ENCODE measurements around the gene SUN3. TPM values are rescaled to one million over a fixed set of nuclear protein-coding genes. Genes with fewer than 3 reads are reported as not detected.
"Not testable (repeated sequence)": the region's sequence is repeated elsewhere in the genome, so short reads cannot be mapped to it uniquely, and the experiment has no call there.

Gene SUN3
- total and polyA plus RNA-seq, 3 donors from 2014 or later: 12.8 to 64.5 (median 29.1) TPM

DNA sequence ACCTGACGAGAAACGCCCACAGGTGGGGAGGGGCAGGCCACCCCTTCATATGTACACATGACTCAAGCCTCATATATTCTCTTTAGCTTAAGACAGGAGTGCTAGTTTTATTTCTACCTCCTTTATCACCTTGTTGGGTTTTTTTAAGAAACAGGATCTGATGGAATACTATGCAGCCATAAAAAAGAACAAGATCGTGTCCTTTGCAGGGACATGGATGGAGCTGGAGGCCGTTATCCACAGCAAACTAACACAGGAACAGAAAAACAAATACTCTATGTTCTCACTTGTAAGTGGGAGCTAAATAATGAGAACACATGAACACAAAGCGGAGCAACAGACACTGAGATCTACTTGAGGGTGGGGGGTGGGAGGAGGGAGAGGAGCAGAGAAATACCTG is 38.3 kb downstream of the SUN3 start:
- no peak overlapping the region for H3K4me3 ChIP-seq
- H3K4me1 ChIP-seq: no peaks in the 10 kb centered on the region
- intact Hi-C loops (cut with DNase I; ENCODE audit: low total_unique reads): no loop called here
- H3K27ac ChIP-seq: no peak overlapping the region
- TF ChIP-seq, protein P1, sequence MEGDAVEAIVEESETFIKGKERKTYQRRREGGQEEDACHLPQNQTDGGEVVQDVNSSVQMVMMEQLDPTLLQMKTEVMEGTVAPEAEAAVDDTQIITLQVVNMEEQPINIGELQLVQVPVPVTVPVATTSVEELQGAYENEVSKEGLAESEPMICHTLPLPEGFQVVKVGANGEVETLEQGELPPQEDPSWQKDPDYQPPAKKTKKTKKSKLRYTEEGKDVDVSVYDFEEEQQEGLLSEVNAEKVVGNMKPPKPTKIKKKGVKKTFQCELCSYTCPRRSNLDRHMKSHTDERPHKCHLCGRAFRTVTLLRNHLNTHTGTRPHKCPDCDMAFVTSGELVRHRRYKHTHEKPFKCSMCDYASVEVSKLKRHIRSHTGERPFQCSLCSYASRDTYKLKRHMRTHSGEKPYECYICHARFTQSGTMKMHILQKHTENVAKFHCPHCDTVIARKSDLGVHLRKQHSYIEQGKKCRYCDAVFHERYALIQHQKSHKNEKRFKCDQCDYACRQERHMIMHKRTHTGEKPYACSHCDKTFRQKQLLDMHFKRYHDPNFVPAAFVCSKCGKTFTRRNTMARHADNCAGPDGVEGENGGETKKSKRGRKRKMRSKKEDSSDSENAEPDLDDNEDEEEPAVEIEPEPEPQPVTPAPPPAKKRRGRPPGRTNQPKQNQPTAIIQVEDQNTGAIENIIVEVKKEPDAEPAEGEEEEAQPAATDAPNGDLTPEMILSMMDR (IDR thresholded peaks at IDR 0.05): no peak
- no peak for TF ChIP-seq POLR2A (IDR thresholded peaks at IDR 0.05)
- no peaks in the 10 kb centered on the region for H3K36me3 ChIP-seq (ENCODE audit: low read depth, missing control alignments)
- 90 to 95% methylated on average over 5 of the region's 5 CpGs for WGBS, 2 donors
- H3K27me3 ChIP-seq: no peaks in the 10 kb centered on the region
- no peak for DNase-seq
- H3K9me3 ChIP-seq: no peaks in the 10 kb centered on the region

DNA sequence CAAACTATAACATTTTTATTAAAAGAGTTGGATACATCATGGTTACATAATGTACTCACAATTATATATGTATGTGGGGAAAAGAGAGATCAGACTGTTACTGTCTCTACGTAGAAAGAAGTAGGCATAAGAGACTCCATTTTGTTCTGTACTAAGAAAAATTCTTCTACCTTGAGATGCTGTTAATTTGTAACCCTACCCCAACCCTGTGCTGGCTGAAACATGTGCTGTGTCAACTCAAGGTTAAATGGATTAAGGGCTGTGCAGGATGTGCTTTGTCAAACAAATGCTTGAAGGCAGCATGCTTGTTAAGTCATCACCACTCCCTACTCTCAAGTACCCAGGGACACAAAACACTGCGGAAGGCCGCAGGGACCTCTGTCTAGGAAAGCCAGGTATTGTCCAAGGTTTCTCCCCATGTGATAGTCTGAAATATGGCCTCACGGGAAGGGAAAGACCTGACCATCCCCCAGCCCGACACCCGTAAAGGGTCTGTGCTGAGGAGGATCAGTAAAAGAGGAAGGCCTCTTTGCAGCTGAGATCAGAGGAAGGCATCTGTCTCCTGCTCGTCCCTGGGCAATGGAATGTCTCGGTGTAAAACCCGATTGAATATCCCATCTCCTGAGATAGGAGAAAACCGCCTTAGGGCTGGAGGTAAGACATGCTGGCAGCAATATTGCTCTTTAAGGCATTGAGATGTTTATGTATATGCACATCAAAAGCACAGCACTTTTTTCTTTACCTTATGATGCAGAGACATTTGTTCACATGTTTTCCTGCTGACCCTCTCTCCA is 39.1 kb downstream of the SUN3 start:
- H3K27me3 ChIP-seq; H3K9me3 ChIP-seq; H3K36me3 ChIP-seq (ENCODE audit: low read depth, missing control alignments); H3K27ac ChIP-seq; H3K4me1 ChIP-seq; intact Hi-C loops (cut with DNase I; ENCODE audit: low total_unique reads); DNase-seq; H3K4me3 ChIP-seq: not testable (repeated sequence)
- 70 to 77% methylated on average over 10 of the region's 10 CpGs for WGBS, 2 donors

DNA sequence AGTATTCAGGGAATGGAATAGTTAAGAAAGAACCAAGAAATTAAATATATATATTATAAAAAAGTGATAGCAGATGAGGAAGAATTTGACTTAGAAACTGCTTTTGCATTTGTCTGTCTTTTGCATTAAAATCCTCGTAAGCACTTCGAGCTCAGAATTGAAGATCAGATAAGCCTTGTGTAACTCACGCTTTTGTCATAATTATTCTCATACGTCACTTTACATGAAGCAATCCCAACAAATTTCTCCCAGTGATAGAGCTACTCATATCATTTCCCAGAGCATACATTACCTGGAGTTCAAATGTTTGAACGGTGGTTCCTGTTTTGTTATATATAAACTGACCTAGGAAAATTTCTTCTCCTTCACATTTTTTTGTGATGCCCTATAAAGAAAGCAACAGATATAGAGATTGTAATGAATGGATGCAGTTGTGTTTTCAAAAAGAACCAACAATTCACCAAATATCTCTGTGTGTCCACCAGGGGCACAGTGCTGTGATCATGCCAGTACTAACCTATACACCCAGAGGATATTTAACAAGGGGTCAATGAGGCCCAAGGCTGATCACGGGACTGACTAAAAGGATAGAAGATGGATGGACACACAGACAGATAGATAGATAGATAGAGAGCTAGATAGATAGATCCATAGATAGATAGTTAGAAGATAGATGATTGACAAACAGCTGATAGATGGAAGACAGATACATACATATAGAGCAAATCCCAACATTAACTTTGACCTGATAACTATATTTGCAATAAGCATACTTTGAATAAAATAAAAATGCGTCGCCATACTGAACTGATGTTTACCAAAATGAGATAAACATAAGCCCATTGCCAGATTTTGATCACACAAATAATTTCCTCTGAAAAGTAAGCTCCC is 40.2 kb downstream of the SUN3 start:
- no peaks in the 10 kb centered on the region for H3K9me3 ChIP-seq

DNA sequence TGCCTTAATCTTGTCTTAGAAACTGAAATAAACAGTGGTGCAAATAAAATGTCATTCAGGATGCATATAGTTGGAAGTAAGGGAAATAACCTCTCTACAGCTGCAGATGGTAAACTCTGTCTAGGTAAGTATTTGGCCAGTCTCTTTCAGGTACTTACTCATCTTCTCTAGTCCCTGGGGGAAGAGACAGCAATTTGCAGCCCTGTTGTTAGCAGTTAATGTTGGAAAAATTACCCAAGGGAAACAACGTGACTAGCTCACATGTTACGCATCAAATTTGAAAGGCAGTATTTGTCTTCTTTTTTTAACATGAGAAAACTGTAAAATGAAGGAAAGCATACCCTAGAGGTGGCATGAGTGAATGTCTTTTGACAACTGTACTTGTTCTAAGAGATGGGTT is 46.3 kb downstream of the SUN3 start:
- 51 to 58% methylated on average over 2 of the region's 2 CpGs for WGBS, 2 donors
- TF ChIP-seq, protein P1 (IDR thresholded peaks at IDR 0.05): no peak
- no peak for TF ChIP-seq POLR2A (IDR thresholded peaks at IDR 0.05)
- no peaks in the 10 kb centered on the region for H3K27me3 ChIP-seq

More for the DNA sequence above, 40.2 kb downstream of the SUN3 start:
- Histone ChIP-seq H3K27me3 (no peaks in the 10 kb centered on the region), H3K4me3 (no peak overlapping the region), H3K36me3 (ENCODE audit: low read depth, missing control alignments) (no peaks in the 10 kb centered on the region), H3K27ac (no peak overlapping the region), H3K4me1 (no peaks in the 10 kb centered on the region)
- no peak for DNase-seq
- TF ChIP-seq, protein P1 (IDR thresholded peaks at IDR 0.05): peak in 2 of 3 experiments; percentile 8 to 23
- no peak for TF ChIP-seq POLR2A (IDR thresholded peaks at IDR 0.05)
- 87 to 88% methylated on average over 8 of the region's 8 CpGs for WGBS, 2 donors
- intact Hi-C loops (cut with DNase I; ENCODE audit: low total_unique reads): no loop called here

DNA sequence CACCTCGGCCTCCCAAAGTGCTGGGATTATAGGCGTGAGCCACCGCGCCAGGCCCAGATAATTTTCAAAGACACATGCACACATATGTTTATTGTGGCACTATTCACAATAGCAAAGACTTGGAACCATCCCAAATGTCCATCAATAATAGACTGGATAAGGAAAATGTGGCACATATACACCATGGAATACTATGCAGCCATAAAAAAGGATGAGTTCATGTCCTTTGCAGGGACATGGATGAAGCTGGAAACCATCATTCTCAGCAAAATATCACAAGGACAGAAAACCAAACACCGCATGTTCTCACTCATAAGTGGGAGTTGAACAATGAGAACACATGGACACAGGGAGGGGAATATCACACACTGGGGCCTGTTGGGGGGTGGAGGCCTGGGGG is 48.3 kb downstream of the SUN3 start:
- H3K4me3 ChIP-seq; DNase-seq; intact Hi-C loops (cut with DNase I; ENCODE audit: low total_unique reads); H3K9me3 ChIP-seq; H3K27ac ChIP-seq; H3K36me3 ChIP-seq (ENCODE audit: low read depth, missing control alignments); H3K27me3 ChIP-seq: not testable (repeated sequence)
- 69 to 81% methylated on average over 5 of the region's 5 CpGs for WGBS, 2 donors
- H3K4me1 ChIP-seq: peaks cover 10% of the 10 kb centered on the region

More for the DNA sequence above, 46.3 kb downstream of the SUN3 start:
- no peak for DNase-seq
- Histone ChIP-seq H3K36me3 (ENCODE audit: low read depth, missing control alignments) (no peaks in the 10 kb centered on the region), H3K4me1 (peaks cover 10% of the 10 kb centered on the region), H3K4me3 (no peak overlapping the region), H3K27ac (no peak overlapping the region), H3K9me3 (no peaks in the 10 kb centered on the region)
- intact Hi-C loops (cut with DNase I; ENCODE audit: low total_unique reads): no loop called here
